A549 (cell line): ENCODE data around the gene ANTXR1. TPM values are rescaled to one million over a fixed set of nuclear protein-coding genes. Genes with fewer than 3 reads are reported as not detected.

ENCODE experiments used
- ATAC-seq, 2 experiments: fragments of 200-7000 bp in 1 of 2; fragments of >200 bp in 1 of 2; cut with Nextera tagmentation in 1 of 2; cut with Tn5 transposase in 1 of 2; 3 replicates each; pipeline versions ENCODE4 v1.8.0 to v1.9.1; 2018 to 2020; ENCODE audit warnings: mild to moderate bottlenecking in 1 of 2, moderate library complexity in 1 of 2
- CTCF ChIA-PET: fragments of 300-600 bp; sonication (Branson Sonifier 250); formaldehyde crosslinking; extraction: SDS; loops from one replicate; lab custom pipeline; 2021; ENCODE audit warnings: antibody characterized with exemption, inconsistent platforms; lab: Yijun Ruan, JAX
- POLR2A ChIA-PET: fragments of 350-600 bp; formaldehyde crosslinking; extraction: SDS; loops from one replicate; lab custom pipeline; 2021; ENCODE audit warnings: antibody characterized with exemption, inconsistent platforms; lab: Yijun Ruan, JAX
- DNase-seq, 2 experiments: peaks; one replicate each; pipeline versions ENCODE4 v3.0.0 to v3.0.0-alpha.2; 2011 to 2016; ENCODE audit warnings: low read depth in 1 of 2, low spot score in 1 of 2
- FAIRE-seq: peaks from 2 replicates; lab custom pipeline; 2011; peaks lifted over from hg19 to GRCh38; lab: Jason Lieb, UNC
- H3K27ac ChIP-seq, 2 experiments: fragments of >200 bp; sonication (Bioruptor Twin); formaldehyde crosslinking; 3 replicates each; pipeline ENCODE4 v1.5.1; 2016 to 2017
- H3K4me1 ChIP-seq: fragments of >200 bp; sonication (Bioruptor Twin); formaldehyde crosslinking; 3 replicates; pipeline ENCODE4 v1.6.1; 2016
- H3K4me2 ChIP-seq: fragments of >200 bp; sonication (Bioruptor Twin); formaldehyde crosslinking; 3 replicates; pipeline ENCODE4 v1.6.1; 2016
- H3K4me3 ChIP-seq: fragments of >200 bp; sonication (Bioruptor Twin); formaldehyde crosslinking; 3 replicates; pipeline ENCODE4 v1.5.1; 2016
- H3K9me3 ChIP-seq: fragments of >200 bp; sonication (Bioruptor Twin); formaldehyde crosslinking; 3 replicates; pipeline ENCODE4 v1.6.1; 2016
- ATOH8 ChIP-seq: fragments of 250-450 bp; sonication (Bioruptor Pico); IDR thresholded peaks from 2 replicates; pipeline ENCODE4 v1.5.0; 2020; ENCODE audit warnings: low read depth, mild to moderate bottlenecking, moderate library complexity
- BCL3 ChIP-seq: fragments of >200 bp; sonication (Bioruptor Twin); formaldehyde crosslinking; IDR thresholded peaks from 3 replicates; pipeline ENCODE4 v1.6.1; 2016
- CEBPB ChIP-seq, 2 experiments: fragments of >200 bp in 1 of 2; sonication (Bioruptor Twin) in 1 of 2; formaldehyde crosslinking in 1 of 2; IDR thresholded peaks; 2 replicates each; pipeline ENCODE4 v1.6.1; 2012 to 2016
- CHD2 ChIP-seq: fragments of 150-350 bp; IDR thresholded peaks from 2 replicates; pipeline ENCODE4 v1.6.1; 2014; ENCODE audit warnings: low read length; ENCODE audit not compliant: partially characterized antibody
- CTCF ChIP-seq: fragments of >200 bp; sonication (Bioruptor Twin); formaldehyde crosslinking; IDR thresholded peaks from 3 replicates; pipeline ENCODE4 v1.5.1; 2016
- EHF ChIP-seq: fragments of 250-450 bp; sonication (Bioruptor Pico); IDR thresholded peaks from 2 replicates; pipeline ENCODE4 v1.5.0; 2020; ENCODE audit warnings: mild to moderate bottlenecking
- EP300 ChIP-seq, 2 experiments: fragments of >200 bp; sonication (Bioruptor Twin); formaldehyde crosslinking; IDR thresholded peaks; 2 replicates in 1 of 2; 3 replicates in 1 of 2; pipeline ENCODE4 v1.6.1; 2016 to 2017
- FOSB ChIP-seq: fragments of 250-450 bp; sonication (Bioruptor Pico); IDR thresholded peaks from 2 replicates; pipeline ENCODE4 v1.5.0; 2020; ENCODE audit warnings: mild to moderate bottlenecking, moderate library complexity
- HDAC2 ChIP-seq: fragments of 200-600 bp; sonication (generic); IDR thresholded peaks from 2 replicates; pipeline ENCODE4 v1.6.1; 2016
- HOXA7 ChIP-seq: fragments of 250-450 bp; sonication (Bioruptor Pico); IDR thresholded peaks from 2 replicates; pipeline ENCODE4 v1.5.0; 2020; ENCODE audit warnings: mild to moderate bottlenecking, moderate library complexity
- HOXB13 ChIP-seq: fragments of 250-450 bp; sonication (Bioruptor Pico); IDR thresholded peaks from 2 replicates; pipeline ENCODE4 v1.5.0; 2020; ENCODE audit warnings: low read depth, mild to moderate bottlenecking, moderate library complexity
- JUNB ChIP-seq: fragments of >200 bp; sonication (Bioruptor Twin); formaldehyde crosslinking; IDR thresholded peaks from 2 replicates; pipeline ENCODE4 v1.6.1; 2016
- KDM1A ChIP-seq: fragments of 200-600 bp; sonication (generic); IDR thresholded peaks from 2 replicates; pipeline ENCODE4 v1.6.1; 2016; ENCODE audit warnings: low read depth, mild to moderate bottlenecking
- MAX ChIP-seq: IDR thresholded peaks from 2 replicates; pipeline ENCODE4 v1.6.1; 2012
- NR3C1 ChIP-seq: fragments of >200 bp; sonication (Bioruptor Twin); formaldehyde crosslinking; IDR thresholded peaks from 3 replicates; pipeline ENCODE4 v1.6.1; 2017
- PBX3 ChIP-seq: IDR thresholded peaks from 2 replicates; pipeline ENCODE4 v1.6.1; 2012
- REST ChIP-seq: fragments of 200-600 bp; sonication (generic); IDR thresholded peaks from 2 replicates; pipeline ENCODE4 v1.6.1; 2016; ENCODE audit warnings: antibody characterized with exemption, mild to moderate bottlenecking, moderate library complexity
- SMC3 ChIP-seq: fragments of >200 bp; sonication (Bioruptor Twin); formaldehyde crosslinking; IDR thresholded peaks from 3 replicates; pipeline ENCODE4 v1.6.1; 2018; ENCODE audit warnings: inconsistent platforms
- SREBF2 ChIP-seq: fragments of 450-650 bp; IDR thresholded peaks from 2 replicates; pipeline ENCODE4 v1.6.1; 2014; ENCODE audit warnings: mild to moderate bottlenecking, moderate library complexity
- WGBS: methylation state at CpG from one replicate; pipeline ENCODE4 v1.1.6; 2017; ENCODE audit errors: missing lambda C conversion rate; 5-methylcytosine and 5-hydroxymethylcytosine counted together
- polyA plus RNA-seq, 4 experiments: library from polyadenylated mRNA; depleted of rRNA in 3 of 4; stranded (reverse); fragments of >200 nt; fragmentation: RNase III in 1 of 4; extraction: RNeasy Plus Mini Kit Qiagen cat#74134 plus additional on column Dnase treatment in 1 of 4; gene quantifications; 2 replicates in 3 of 4; 3 replicates in 1 of 4; pipeline ENCODE4 v1.2.3, GENCODE V29; 2011 to 2017

Gene ANTXR1
- polyA plus RNA-seq, 2 of the 4 experiments (the other 2 are of a cell fraction): 161 to 194 TPM

- Histone ChIP-seq H3K27ac (0 out of 6 replicates have a peak overlapping the region, but pooled peaks of 1 of the 2 experiments have one; percentile 20), H3K4me3 (no peak overlapping the region), H3K4me1 (peaks cover 3% of the 10 kb centered on the region), H3K9me3 (no peaks in the 10 kb centered on the region), H3K4me2 (no peak overlapping the region)
- TF ChIP-seq SMC3: no peak
- no peak for TF ChIP-seq CHD2
- no peak for TF ChIP-seq ATOH8 (CRISPR knock-in tag)
- TF ChIP-seq NR3C1: no peak
- no peak for TF ChIP-seq JUNB
- no peak for TF ChIP-seq BCL3
- TF ChIP-seq HOXB13 (CRISPR knock-in tag): no peak
- no peak for TF ChIP-seq MAX
- no peak for TF ChIP-seq CEBPB (IDR thresholded peaks at IDR 0.05)
- TF ChIP-seq PBX3: no peak
- no peak for TF ChIP-seq EHF (CRISPR knock-in tag)
- TF ChIP-seq HOXA7: no peak
- no peak for TF ChIP-seq FOSB (CRISPR knock-in tag)
- no peak for TF ChIP-seq SREBF2
- TF ChIP-seq EP300 (IDR thresholded peaks at IDR 0.05): no peak
- POLR2A ChIA-PET: no interaction called here
- 37% methylated on average over 3 of the region's 3 CpGs for WGBS
- CTCF ChIA-PET: interaction anchor here (0.6 to 2.3 kb wide), 8 partner anchors 10 to 533 kb away, joined by 3 to 9 read pairs (median 4); no protein-coding TSS in a partner anchor
- DNase-seq: no peak
- no peak for ATAC-seq
- no peak for FAIRE-seq
These were observed 272.5 kb downstream of the ANTXR1 start for GRCh38 chr2:69285379-69285894.

- TF ChIP-seq JUNB (no peak), HDAC2 (no peak), CTCF (no peak), REST (no peak), KDM1A (no peak)
- POLR2A ChIA-PET: no interaction called here
- Histone ChIP-seq H3K4me3 (no peak overlapping the region), H3K4me1 (peaks cover 22% of the 10 kb centered on the region), H3K27ac (no peak overlapping the region), H3K9me3 (no peaks in the 10 kb centered on the region), H3K4me2 (no peak overlapping the region)
- CTCF ChIA-PET: interaction anchor here (0.6 kb wide), 1 partner anchor 27 kb away, joined by 3 read pairs; no protein-coding TSS in a partner anchor
- FAIRE-seq: no peak
- no peak for DNase-seq
- ATAC-seq: no peak
- 91% methylated on average over 5 of the region's 5 CpGs for WGBS
These were observed 274.6 kb downstream of the ANTXR1 start for GRCh38 chr2:69287544-69287943.
